Common myeloid progenitor, CD34-positive (primary cell): ENCODE measurements around the gene TMA7.

Experiments
- CTCF ChIA-PET: fragments of 350-600 bp; sonication (Branson Sonifier 250); formaldehyde crosslinking; loops from one replicate; lab custom pipeline; 2021; ENCODE audit warnings: antibody characterized with exemption; lab: Charles Lee
- POLR2A ChIA-PET: fragments of 350-600 bp; sonication (Branson Sonifier 250); formaldehyde crosslinking; loops from one replicate; lab custom pipeline; 2021; ENCODE audit warnings: antibody characterized with exemption; lab: Charles Lee
- DNase-seq, 3 donors: peaks; one replicate each; pipeline versions ENCODE4 v3.0.0 to v3.0.0-alpha.2; 2013
- H3K27ac ChIP-seq, 2 experiments: 1 replicate in 1 of 2; 2 replicates in 1 of 2; pipeline ENCODE4 v1.7.0; 2013; ENCODE audit warnings: inconsistent platforms in 2 of 2, low read length in 2 of 2, mild to moderate bottlenecking in 2 of 2, low read depth in 1 of 2, moderate library complexity in 1 of 2; ENCODE audit not compliant: severe bottlenecking in 2 of 2, insufficient read depth in 1 of 2, poor library complexity in 1 of 2
- H3K27me3 ChIP-seq, 5 experiments: replicated peaks in 2 of 5; 1 replicate in 3 of 5; 2 replicates in 2 of 5; pipeline versions ENCODE4 v1.6.1 to v1.7.0; 2013; ENCODE audit warnings: low read length in 4 of 5, mild to moderate bottlenecking in 2 of 5, moderate library complexity in 2 of 5, inconsistent platforms in 1 of 5; ENCODE audit not compliant: insufficient read depth in 5 of 5, control insufficient read depth in 4 of 5
- H3K36me3 ChIP-seq, 4 experiments: 1 replicate in 2 of 4; 2 replicates in 2 of 4; pipeline versions ENCODE4 v1.6.1 to v1.7.0; 2013; ENCODE audit warnings: low read length in 3 of 4, control low read depth in 1 of 4, mild to moderate bottlenecking in 1 of 4; ENCODE audit not compliant: control insufficient read depth in 4 of 4, insufficient read depth in 4 of 4
- H3K4me1 ChIP-seq, 4 experiments: 1 replicate in 3 of 4; 2 replicates in 1 of 4; pipeline versions ENCODE4 v1.6.1 to v1.7.1; 2013; ENCODE audit warnings: low read length in 3 of 4, mild to moderate bottlenecking in 3 of 4, control low read depth in 1 of 4, inconsistent platforms in 1 of 4, moderate library complexity in 1 of 4; ENCODE audit not compliant: control insufficient read depth in 4 of 4, insufficient read depth in 4 of 4; ENCODE audit errors: control extremely low read depth in 1 of 4
- H3K4me3 ChIP-seq, 7 experiments: 1 replicate in 4 of 7; 2 replicates in 3 of 7; pipeline versions ENCODE4 v1.5.1 to v1.7.0; 2013; ENCODE audit warnings: mild to moderate bottlenecking in 7 of 7, low read length in 6 of 7, moderate library complexity in 6 of 7, inconsistent platforms in 2 of 7, low read depth in 2 of 7, control low read depth in 1 of 7; ENCODE audit not compliant: insufficient read depth in 4 of 7, control insufficient read depth in 1 of 7; ENCODE audit errors: extremely low read depth in 1 of 7
- H3K9me3 ChIP-seq, 5 experiments: 1 replicate in 4 of 5; 2 replicates in 1 of 5; pipeline versions ENCODE4 v1.6.1 to v1.7.1; 2013; ENCODE audit warnings: low read length in 4 of 5, mild to moderate bottlenecking in 2 of 5, inconsistent platforms in 1 of 5, low read depth in 1 of 5, moderate library complexity in 1 of 5; ENCODE audit not compliant: control insufficient read depth in 4 of 5, insufficient read depth in 2 of 5; ENCODE audit errors: control extremely low read depth in 1 of 5
- WGBS: methylation state at CpG from one replicate; pipeline ENCODE4 v1.1.5; 2013; ENCODE audit not compliant: insufficient coverage; 5-methylcytosine and 5-hydroxymethylcytosine counted together

Gene TMA7

GRCh38 chr3:48428088-48428571 lies 11.9 kb upstream of the TMA7 start:
- no peak for DNase-seq
- Histone ChIP-seq H3K9me3 (no peaks in the 10 kb centered on the region), H3K4me1 (peaks cover 0 to 15% (median 12%) of the 10 kb centered on the region in 4 experiments), H3K36me3 (peaks cover 2 to 19% (median 9%) of the 10 kb centered on the region in 4 experiments), H3K27me3 (peaks cover 0 to 9% (median 3%) of the 10 kb centered on the region in 5 experiments), H3K27ac (no peak overlapping the region), H3K4me3 (peak overlapping the region in 4 of 7 experiments; percentile 41 to 83 (median 78))
- CTCF ChIA-PET = interaction anchor here (1.0 to 9.8 kb wide), 2 partner anchors 27 to 156 kb away, joined by 3 to 164 read pairs; no protein-coding TSS in a partner anchor
- POLR2A ChIA-PET = no interaction called here
- 86% methylated on average over 5 of the region's 7 CpGs for WGBS

- POLR2A ChIA-PET = no interaction called here
- Histone ChIP-seq H3K27ac (no peak overlapping the region), H3K36me3 (peaks cover 2 to 25% (median 11%) of the 10 kb centered on the region in 4 experiments), H3K4me1 (peaks cover 0 to 15% (median 12%) of the 10 kb centered on the region in 4 experiments), H3K4me3 (peak overlapping the region; percentile 51 to 83 (median 59)), H3K9me3 (no peaks in the 10 kb centered on the region), H3K27me3 (peaks cover 0 to 9% (median 3%) of the 10 kb centered on the region in 5 experiments)
- no peak for DNase-seq
- CTCF ChIA-PET = interaction anchor here (1.0 to 9.8 kb wide), 2 partner anchors 28 to 157 kb away, joined by 3 to 164 read pairs; no protein-coding TSS in a partner anchor
- 7% methylated on average over 48 of the region's 60 CpGs for WGBS
These were observed 11.3 kb upstream of the TMA7 start for GRCh38 chr3:48428572-48429316.

- peak; percentile 19 to 63 (median 50) for DNase-seq
- Histone ChIP-seq H3K27ac (no peak overlapping the region), H3K27me3 (peaks cover 0 to 9% (median 3%) of the 10 kb centered on the region in 5 experiments), H3K4me3 (peak overlapping the region; percentile 51 to 83 (median 59)), H3K4me1 (peaks cover 0 to 15% (median 12%) of the 10 kb centered on the region in 4 experiments), H3K9me3 (no peaks in the 10 kb centered on the region), H3K36me3 (peaks cover 2 to 32% (median 14%) of the 10 kb centered on the region in 4 experiments)
- ChIA-PET POLR2A (interaction anchor here (1.0 kb wide), 1 partner anchor 15 kb away, joined by 3 read pairs; no protein-coding TSS in a partner anchor), CTCF (interaction anchor here (0.8 to 9.8 kb wide), 2 partner anchors 158 to 188 kb away, joined by 3 to 164 read pairs; no protein-coding TSS in a partner anchor)
- WGBS = under 1% methylated on average over 59 of the region's 86 CpGs
These were observed 10.6 kb upstream of the TMA7 start for GRCh38 chr3:48429317-48429959.

DNA sequence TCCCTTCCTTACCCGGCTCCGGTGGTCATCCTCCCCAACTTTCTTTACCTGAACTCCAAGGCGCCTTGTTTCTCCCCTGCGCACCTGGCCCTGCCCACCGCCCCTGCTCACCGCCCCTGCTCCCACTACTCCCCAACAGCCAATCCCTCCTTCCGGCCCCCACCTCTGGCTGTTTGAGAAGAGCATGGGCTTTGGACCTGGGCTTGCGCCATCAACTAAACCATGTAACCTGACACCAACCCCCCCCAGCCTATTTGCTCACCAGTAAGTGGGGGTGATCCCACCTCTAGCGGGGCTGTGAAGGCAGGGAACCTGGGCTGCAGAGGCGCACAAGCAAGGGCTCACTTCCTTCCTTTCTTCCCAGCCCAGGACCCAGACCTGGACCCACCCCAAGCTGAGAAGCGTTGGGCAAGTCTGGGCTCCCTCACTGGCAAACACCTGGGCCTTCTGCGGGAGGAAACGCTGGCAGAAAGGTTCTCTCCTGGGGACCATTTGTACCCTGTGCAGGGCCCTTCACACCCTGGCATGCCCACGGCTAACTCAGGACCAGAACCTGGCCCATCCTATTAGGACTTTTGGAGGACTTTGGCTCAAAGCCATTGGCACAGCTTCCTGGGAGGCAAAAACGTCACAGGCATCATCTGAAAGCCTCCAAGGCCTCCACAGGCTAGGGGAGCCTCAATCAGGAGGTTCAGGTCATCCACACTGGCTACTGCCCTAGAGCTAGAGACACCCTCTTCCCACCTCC lies 9.9 kb upstream of the TMA7 start, which contains the start of gene PLXNB1:
Gene PLXNB1 (minus strand): TSS at position 127 of the 748 bp plus-strand sequence. CDS start 5,475 bp downstream, outside the sequence.
- CTCF ChIA-PET = interaction anchor here (0.8 to 9.8 kb wide), 6 partner anchors 17 to 189 kb away, joined by 3 to 164 read pairs (median 4); no protein-coding TSS in a partner anchor
- WGBS = 21% methylated on average over 14 of the region's 15 CpGs
- H3K27me3 ChIP-seq = peaks cover 0 to 9% (median 3%) of the 10 kb centered on the region in 5 experiments
- H3K9me3 ChIP-seq = no peaks in the 10 kb centered on the region
- POLR2A ChIA-PET = interaction anchor here (1.0 kb wide), 1 partner anchor 16 kb away, joined by 3 read pairs; no protein-coding TSS in a partner anchor
- H3K4me1 ChIP-seq = peaks cover 0 to 15% (median 12%) of the 10 kb centered on the region in 4 experiments
- H3K27ac ChIP-seq = no peak within 1 kb of the TSS
- peak within 1 kb of the TSS; percentile 51 to 83 (median 59) for H3K4me3 ChIP-seq
- peak; percentile 14 to 73 (median 67) for DNase-seq
- H3K36me3 ChIP-seq = peaks cover 2 to 38% (median 14%) of the 10 kb centered on the region in 4 experiments

DNA sequence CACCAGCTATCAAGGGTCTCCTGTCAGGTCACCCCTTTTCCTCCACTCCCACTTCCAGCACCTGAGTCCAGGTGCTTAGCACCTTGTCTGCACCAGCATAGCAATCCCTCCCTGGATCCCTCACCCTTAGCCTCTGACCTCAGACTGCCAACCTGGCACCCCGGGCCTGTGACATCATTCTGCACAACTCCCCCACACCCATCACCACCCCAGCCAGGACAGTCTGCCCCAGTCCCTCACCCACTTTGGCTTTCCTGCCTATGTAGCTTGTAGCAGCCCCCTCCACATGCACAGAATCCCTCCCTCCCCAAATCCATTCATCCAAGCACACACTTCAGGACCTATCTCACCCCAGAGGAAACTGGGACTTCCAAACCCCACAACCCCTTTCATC lies 9.4 kb upstream of the TMA7 start:
- H3K36me3 ChIP-seq = peaks cover 2 to 38% (median 14%) of the 10 kb centered on the region in 4 experiments
- H3K9me3 ChIP-seq = no peaks in the 10 kb centered on the region
- no peak for DNase-seq
- no peak overlapping the region for H3K4me3 ChIP-seq
- 100% methylated on average over 1 of the region's 1 CpG for WGBS
- ChIA-PET POLR2A (no interaction called here), CTCF (interaction anchor here (0.8 to 9.8 kb wide), 6 partner anchors 18 to 159 kb away, joined by 3 to 164 read pairs (median 4); no protein-coding TSS in a partner anchor)
- no peak overlapping the region for H3K27ac ChIP-seq
- peaks cover 0 to 15% (median 12%) of the 10 kb centered on the region in 4 experiments for H3K4me1 ChIP-seq
- peaks cover 0 to 9% (median 3%) of the 10 kb centered on the region in 5 experiments for H3K27me3 ChIP-seq
